ENCODE data around the gene ADARB2.

DNA sequence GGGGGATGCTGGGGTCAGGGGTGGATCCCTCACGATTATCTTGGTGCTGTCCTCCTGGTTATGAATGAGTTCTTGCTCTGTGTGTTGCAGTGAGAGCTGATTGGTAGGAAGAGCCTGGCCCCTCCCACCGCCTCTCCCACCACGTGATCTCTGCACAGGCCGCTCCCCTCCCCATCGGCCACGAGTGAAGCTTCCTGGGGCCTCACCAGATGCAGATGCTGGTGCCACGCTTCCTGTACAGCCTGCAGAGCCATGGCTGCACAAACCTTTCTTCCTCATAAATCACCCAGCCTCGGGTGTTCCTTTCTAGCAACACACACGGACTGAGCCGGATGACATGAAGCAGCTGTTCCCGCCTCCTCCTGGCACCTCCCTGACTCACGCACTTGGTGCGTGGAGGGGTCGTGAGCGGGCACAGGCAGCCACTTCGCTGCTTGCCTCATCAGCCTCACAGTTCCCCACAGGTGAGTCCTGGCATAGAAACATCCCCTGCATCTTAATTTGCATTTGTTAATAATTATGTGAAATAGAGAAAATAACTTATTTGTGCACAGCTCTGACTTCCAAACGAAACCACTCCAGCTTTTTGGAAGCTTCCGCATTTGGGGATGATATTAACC lies 210.8 kb downstream of the ADARB2 start:
- TF ChIP-seq POLR2A (IDR thresholded peaks at IDR 0.05) (no peak), CTCF (IDR thresholded peaks at IDR 0.05) (no peak)
